Activated CD4-positive, alpha-beta T cell treated with anti-CD3 and anti-CD28 coated beads, Interleukin-10, Interleukin-2, amounts not matched to agents 100 ng/mL and 50 ng/mL, durations not matched to agents 16 hours and 8 hours (primary cell): ENCODE results near the gene HELQ.
"Not testable (repeated sequence)": the region's sequence is repeated elsewhere in the genome, so short reads cannot be mapped to it uniquely, and the experiment has no call there.

Experiments
- DNase-seq: peaks from one replicate; pipeline ENCODE4 v3.0.0-alpha.2; 2020

The HELQ gene, protein sequence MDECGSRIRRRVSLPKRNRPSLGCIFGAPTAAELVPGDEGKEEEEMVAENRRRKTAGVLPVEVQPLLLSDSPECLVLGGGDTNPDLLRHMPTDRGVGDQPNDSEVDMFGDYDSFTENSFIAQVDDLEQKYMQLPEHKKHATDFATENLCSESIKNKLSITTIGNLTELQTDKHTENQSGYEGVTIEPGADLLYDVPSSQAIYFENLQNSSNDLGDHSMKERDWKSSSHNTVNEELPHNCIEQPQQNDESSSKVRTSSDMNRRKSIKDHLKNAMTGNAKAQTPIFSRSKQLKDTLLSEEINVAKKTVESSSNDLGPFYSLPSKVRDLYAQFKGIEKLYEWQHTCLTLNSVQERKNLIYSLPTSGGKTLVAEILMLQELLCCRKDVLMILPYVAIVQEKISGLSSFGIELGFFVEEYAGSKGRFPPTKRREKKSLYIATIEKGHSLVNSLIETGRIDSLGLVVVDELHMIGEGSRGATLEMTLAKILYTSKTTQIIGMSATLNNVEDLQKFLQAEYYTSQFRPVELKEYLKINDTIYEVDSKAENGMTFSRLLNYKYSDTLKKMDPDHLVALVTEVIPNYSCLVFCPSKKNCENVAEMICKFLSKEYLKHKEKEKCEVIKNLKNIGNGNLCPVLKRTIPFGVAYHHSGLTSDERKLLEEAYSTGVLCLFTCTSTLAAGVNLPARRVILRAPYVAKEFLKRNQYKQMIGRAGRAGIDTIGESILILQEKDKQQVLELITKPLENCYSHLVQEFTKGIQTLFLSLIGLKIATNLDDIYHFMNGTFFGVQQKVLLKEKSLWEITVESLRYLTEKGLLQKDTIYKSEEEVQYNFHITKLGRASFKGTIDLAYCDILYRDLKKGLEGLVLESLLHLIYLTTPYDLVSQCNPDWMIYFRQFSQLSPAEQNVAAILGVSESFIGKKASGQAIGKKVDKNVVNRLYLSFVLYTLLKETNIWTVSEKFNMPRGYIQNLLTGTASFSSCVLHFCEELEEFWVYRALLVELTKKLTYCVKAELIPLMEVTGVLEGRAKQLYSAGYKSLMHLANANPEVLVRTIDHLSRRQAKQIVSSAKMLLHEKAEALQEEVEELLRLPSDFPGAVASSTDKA

DNA sequence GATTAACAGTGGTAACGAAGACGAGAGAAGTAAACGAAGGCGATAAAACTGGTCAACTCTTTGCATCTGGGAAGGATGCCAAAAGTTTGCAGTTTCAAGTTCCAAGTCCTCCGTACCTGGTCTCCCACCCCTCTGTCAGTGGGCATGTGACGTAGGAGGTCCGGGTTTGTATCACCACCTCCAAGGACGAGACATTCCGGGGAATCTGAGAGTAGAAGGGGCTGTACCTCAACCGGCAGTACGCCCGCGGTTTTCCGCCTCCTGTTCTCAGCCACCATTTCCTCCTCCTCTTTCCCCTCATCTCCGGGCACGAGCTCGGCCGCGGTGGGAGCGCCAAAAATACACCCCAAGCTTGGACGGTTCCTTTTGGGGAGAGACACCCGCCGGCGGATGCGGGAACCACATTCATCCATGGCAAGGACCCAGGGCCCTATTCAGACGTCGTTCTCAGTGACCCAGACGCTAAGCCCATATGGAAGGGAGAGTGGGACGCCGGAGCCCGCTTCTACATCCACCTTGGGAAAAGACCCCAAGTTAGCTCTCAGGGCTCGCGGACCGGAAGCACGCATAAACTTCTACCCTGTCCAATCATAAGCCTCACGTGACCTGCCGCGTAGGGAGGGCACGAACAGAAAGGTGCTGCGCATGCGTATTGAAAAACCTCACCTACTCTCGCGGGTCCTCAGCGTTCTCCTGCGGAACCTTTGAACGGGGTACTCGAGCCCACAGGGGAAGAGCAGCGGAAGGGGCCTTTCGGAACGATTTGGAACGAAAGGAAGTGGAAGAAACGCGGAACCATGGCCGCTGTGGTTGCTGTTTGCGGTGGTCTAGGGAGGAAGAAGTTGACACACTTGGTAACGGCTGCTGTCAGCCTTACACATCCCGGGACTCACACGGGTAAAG is at the start of gene HELQ, which contains the start of gene MRPS18C:
Gene HELQ, minus strand, starts transcription at position 543 of the 903 bp plus-strand sequence. Its CDS starts 130 bp downstream, at position 413.
Gene MRPS18C, plus strand, starts transcription at position 778 of the 903 bp plus-strand sequence. Its CDS starts 20 bp downstream, at position 798.
- DNase-seq = peak; percentile 98

DNA sequence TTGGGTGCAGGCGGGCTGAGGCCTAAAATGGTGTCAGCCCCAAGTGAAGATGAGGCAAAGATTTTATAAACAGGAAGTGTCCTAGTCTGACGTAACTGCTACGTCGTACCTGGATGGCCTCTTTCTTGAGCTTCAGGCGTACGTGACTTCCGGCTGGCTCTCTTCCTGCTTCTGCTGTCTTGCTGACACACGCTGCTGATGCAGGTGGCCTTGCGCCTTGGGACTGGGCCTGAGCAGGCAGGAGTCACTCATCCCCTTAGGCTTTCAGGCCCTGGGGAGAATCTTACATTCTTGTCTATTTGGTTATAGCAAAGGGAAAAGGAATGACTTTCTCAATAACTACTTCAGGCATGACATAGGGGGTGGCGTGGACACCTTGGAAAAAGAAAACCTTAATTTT is 49.4 kb upstream of the HELQ start:
- DNase-seq = no peak

DNA sequence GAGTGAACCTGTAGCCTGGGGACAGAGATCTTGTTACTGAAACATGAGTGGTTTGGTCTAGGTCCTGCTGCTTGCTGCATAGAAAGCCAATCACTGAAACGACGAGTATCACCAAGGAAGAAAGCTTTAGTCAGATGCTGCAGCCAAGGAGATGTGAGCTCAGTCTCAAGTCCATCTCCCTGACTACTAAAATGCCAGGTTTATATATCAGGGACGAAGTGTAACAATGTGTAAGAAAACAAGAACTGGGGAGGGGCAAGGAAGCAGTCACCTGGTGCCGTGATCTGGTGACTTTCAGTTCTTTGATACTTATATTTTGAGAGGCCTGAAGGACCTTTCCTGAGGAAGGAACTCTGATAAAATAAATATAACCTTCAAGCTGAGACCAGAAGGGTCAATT is 48.9 kb upstream of the HELQ start:
- no peak for DNase-seq

DNA sequence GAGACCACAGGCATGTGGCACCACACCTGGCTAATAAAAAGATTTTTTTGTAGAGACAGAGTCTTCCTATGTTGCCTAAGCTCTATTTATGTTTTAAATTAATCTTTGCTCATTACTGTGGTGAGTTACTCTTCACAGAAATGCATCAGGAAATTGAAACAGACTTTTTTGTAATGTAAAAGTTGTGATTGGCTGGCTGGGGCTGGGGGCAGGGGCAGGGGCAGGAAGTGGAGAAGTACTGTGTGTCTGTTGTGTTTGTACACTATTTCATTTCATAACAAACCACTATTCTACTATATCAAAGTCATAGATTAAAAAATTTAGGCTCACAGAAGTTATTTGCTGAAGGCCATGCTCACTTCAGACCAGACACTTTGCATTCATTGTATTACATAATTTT is 48.4 kb upstream of the HELQ start:
- DNase-seq = no peak

DNA sequence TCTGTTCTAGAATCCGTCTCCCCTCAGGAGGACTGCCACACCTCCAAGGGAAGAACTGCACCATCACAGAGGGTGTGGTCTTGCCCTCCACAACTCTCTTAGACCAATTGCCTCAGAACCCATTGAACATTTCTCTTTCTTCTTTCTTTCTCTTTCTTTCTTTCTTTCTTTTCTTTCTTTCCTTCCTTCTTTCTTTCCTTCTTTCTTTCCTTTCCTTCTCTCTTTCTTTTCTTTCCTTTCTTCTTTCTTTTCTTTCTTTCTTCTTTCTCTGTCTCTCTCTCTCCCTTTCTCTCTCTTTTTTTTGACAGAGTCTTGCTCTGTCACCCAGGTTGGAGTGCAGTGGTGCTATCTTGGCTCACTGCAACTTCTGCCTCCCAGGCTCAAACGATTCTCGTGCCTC is 46.0 kb upstream of the HELQ start:
- DNase-seq = not testable (repeated sequence)

DNA sequence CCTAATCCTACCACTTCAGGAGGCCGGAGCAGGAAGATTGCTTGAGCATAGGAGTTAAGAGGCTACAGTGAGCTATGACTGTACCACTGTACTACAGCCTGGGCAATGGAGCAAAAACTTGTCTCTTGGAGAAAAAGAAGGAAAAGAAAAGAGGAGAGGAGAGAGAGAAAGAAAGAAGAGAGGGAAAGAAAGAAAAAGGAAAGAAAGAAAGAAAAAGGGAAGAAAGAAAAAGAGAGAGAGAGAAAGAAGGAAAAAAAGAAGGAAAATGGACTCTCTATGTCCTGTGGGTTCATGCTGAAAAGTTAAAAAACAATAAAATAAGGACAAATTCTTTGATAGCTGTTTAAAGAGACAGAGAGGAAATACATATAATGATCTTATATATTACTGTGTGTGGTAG is 42.6 kb upstream of the HELQ start:
- no peak for DNase-seq

DNA sequence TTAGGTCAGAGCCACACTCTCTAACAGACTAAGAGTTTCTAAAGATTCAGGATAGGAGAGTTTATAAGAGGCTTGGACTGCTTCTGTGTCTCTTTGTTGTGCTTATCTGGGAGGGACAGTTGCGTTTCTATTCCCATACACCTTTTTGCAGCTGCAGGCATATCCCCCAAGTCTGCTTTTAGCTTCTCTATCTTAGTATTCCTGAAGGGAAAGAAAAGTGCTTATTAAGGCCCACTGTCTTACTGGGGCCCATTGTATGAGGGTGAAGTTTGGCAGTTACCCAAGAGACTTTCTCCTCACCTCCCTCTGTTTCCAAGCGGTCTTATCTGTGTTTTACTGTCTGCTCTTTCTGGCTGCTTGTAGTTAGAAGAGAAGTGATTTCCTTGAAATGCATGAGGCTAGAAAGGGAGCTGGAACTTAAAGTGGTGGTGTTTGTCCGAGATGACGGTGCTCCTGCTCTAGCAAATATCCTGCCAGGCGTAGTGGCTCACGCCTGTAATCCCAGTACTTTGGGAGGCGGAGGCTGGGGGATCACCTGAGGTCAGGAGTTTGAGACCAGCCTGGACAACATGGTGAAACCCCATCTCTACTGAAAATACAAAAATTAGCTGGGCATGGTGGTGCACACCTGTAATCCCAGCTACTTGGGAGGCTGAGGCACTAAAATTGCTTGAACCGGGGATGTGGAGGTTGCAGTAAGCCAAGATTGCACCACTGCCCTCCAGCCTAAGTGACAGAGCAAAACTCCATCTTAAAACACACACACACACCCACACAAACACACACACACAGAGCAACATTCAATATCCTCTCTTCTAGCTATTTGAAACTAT is 40.7 kb upstream of the HELQ start:
- not testable (repeated sequence) for DNase-seq

DNA sequence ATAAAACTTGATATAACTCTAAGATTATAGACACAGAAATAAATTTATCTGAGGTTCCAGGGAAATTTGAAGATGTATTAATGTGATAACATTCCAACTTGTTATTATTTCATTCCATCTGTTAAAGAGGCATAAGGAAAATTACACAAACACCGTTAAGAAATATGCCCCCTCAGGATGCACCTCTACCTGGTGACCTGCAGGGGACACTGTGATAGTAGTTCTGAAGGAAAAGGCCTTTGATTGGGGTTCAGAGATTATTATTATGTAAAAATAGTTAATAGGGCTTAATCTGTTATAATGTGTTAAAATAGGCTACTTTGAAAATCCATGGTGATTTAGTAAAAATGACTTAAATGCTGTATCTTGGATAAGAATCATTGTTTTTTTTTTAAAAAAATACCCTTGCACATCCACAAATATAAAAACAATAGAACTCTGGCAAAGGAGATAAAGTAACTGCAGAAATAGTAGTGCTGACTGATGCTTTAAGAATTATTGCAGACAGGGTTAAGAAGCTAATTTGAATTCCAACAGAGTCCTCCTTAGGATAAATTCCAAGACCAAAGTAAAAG is 35.3 kb upstream of the HELQ start:
- peak; percentile 32 for DNase-seq

DNA sequence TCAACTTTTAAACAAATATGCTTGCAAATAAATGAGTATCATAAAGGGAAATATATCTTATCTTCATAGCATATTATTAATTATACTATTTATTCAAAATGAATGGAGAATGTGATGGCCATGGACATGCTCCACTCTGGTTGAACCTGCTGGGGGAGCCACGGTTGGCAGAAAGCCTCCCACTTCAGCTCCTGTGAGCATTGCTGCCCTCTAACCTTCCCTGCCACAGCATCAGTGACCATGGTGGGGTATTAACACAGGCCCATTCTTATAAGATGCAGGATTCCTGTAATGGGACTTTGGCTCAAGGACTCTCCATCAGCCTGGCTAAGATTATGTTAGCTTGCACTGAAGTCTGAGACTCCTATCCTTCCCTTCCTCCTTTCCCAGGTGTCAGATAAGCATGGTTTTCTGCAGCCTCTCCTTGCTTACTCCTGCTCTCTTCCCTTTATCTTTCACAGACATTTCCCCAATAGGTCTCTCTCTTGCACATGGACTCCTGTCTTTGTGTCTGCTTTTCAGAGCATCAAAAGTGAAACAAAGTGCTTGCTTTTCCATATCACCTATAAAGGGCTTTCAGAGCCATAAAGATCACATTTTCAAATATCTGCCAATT is 34.2 kb upstream of the HELQ start:
- no peak for DNase-seq

DNA sequence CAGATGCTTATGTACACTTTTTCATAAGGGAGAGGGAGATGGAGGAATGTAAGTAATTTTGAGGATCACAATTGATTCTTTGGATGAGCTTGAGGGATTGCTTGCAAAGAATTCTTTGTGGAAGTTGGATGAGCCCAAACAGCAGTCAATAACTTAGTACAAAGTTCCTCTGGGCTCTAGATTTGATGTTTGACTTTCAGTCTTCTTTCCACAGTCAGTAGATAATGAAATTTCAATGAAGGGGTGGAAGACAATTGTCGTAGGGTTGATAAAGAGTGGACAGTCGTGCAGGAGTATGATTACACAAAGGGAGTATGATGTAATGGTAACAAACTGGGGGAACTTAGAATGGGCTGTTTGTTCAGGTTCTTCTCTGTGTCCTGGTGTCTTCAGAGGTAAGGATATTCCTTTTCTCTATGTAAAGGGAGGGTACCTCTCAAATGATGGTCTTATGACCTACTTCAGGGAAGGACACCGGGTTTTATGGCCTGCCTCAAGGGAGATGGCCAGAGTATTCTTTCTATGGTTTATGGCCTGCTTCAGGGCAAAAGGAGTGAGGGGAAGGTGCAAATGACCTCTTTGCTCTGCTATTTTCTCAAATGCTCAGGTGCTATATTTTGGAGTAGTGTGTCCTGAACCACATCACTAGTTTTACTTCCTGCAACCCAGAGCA is 31.0 kb upstream of the HELQ start:
- DNase-seq = no peak

DNA sequence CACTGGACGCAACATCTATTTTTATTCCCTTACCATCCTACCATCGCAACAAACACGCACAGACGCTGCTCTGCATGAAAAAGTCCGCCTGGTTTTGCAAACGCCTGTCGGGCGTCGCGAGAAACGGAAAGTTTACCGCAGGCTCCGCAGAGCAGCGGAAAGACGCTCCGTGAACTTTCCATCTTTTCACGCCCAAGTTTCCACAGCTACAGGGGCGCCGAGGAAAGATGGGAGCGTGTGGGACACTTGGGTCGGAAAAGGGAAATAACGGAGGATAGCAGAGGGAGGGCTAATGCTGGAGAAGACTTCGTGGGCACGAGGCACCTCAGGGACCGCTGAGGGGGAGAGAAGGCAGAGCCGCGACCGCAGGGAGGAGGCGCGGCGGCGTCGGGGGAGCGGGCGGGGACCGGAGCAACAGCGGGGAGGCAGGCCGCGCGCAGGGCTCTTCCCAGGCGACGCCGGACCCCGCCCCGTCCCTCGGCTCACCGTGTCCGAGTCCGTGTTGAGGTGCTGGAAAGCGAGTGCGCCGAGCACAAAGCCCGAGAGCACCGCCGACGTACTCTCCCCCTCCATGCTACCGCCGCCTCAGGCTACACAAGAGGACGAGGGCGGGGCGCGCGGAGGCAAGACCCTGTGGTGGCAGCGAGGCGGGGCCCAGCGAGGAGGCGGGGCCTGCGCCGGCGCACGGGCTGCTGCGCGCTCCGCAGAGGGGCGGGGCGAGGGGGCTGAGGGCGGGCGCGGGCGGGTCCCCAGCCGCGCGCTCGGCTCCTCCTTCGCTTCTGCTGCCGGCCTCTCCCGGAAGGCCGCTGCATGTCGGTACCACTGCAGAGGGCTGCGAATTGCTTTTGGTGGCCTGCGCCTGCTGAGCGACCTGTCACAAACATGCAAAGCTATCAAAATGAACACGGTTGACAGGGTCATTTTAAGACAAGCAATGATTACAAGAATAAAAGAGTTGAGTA is 29.2 kb upstream of the HELQ start, which contains the start of gene ABRAXAS1:
Gene ABRAXAS1, minus strand, starts transcription at position 601 of the 962 bp plus-strand sequence. Its CDS starts 28 bp downstream, at position 573.
- DNase-seq = peak; percentile 95

DNA sequence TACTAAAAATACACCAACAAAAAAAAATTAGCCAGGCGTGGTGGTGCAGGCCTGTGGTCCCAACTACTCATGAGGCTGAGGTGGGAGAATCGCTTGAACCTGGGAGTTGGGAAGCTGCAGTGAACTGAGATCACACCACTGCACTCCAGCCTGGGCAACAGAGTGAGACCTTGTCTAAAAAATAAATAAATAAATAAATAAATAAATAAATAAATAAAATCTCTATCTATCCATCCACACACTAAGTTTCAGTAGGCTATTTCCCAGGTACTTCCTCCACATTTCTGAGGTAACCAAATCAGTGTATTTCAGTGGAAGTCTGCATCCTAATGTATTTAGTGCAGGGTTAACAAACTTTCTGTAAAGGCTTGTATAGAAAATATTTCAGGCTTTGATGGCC is 18.3 kb upstream of the HELQ start:
- DNase-seq = no peak

DNA sequence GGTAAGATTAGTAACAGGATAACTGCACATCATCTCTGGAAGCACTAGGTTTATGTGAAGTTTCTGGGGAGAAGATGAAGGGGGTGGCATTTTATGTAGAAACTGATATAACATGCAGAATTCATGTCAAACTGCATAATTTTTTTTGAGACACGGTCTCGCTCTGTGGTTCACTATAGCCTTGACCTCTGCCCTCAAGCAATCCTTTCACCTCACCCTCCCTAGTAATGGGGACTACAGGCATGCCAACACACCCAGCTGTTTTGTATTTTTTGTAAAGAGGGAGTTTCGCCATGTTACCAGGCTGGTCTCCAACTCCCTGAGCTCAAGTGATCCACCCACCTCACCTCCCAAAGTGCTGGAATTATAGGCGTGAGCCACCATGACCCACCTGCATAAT is 17.8 kb upstream of the HELQ start:
- DNase-seq = no peak

DNA sequence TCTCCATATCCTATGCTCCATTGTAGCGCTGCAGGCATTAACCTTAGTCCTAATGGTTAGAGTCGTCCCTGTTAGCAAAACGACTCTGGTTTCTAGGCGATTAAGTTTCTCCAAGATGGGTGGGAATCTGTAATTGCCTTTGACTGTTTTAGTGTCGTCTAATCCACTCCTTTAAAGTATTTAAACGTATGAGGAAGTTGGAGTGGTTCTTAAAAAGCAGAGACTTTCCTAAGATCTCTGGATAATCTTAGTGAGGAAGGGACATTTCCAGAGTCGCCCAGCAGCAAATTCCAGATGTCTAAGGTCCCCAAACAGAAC is 520 bp upstream of the HELQ start:
- no peak for DNase-seq

DNA sequence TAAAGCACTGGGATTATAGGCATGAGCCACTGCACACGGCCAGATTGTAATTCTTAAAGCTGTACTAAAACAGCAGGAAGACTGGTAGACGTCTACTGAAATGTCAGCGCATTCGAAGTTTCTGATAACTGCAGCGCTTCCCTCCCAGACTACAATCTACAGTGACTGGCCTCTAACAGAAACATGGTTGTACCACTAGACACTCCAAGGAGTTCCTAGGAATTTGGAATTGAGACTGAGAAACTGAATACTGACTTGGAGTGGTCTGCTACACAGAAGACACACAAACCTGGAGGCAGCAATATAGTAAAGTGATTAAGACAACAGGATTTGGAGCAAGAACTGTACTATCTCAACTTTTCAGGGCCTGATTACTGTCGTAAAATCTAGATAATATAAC is 937 bp downstream of the HELQ start:
- no peak for DNase-seq

DNA sequence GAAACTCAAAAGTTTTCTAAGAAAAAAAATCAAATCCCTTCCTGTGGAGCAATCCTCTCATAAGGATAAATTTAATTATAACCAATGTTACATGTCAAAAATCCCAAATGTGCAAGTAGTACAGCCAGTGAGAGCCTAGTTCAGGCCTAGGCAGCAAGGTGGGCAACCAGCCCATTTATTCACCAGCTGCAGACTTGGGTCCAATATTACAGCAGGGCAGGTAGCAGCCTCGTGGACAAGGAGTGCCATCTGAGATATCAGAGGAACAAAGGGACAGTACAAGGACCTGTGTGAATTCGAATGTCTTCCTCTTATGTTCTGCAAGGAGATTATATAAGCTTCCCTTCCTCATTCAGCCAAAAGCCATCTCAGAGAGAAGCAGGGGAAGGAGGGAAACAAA is 6.6 kb downstream of the HELQ start:
- DNase-seq = no peak

DNA sequence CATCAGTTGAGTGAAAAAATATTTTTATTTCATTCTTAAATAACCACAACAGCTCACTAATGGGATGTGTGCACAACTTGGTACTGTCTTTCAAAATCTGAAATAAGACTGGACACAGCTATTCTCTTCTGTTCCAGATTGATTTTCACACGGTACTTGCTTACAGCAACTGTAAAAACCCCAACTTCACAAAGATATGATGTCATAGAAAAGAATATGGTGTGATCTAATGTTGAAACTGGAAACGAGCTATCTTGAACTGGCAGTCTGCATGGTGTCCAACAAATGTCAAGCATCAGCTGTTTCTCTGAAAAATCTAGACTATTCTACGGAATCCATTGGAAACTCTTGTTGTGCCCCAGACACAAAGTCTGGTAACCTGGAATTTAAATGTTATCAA is 14.7 kb downstream of the HELQ start:
- DNase-seq = no peak

DNA sequence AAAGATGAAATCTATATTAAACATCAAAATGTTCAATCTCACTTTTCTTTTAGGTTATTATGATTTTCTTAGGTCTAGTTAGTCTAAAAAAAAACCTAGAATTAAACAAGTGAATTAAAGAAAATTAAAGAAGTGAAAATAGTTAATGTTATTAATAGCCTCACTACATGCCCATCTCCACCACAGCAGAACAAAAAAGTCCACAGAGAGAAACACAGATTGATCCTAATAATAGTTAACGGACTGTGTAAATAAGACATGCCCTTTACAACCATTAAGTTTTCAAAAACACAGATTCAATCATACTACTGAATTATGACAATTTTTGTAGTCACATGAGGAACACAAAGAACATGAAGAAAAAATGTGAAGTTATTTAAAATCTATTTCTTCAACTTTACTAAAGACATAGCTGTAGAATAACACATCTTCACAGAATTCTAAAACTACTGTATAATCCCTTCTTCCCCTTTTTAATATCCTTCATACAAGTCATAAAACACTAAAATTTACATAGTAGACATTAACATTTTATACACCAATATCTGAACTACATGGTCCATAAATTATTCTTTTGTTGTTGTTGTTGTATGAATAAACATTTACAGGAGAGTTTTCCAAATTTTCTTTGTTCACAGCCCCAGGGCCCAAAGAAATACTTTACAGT is 15.3 kb downstream of the HELQ start:
- no peak for DNase-seq
